ENCODE data around the gene ZNF534. TPM values are rescaled to one million over a fixed set of nuclear protein-coding genes. Genes with fewer than 3 reads are reported as not detected.
"Not testable (repeated sequence)": the region's sequence is repeated elsewhere in the genome, so short reads cannot be mapped to it uniquely, and the experiment has no call there.

The ZNF534 gene
- total RNA-seq, 1 donor from 2014 or later = 0.29 TPM

- peaks cover 79% of the 10 kb centered on the region for H3K9me3 ChIP-seq
- H3K27ac ChIP-seq = no peak overlapping the region
- no peaks in the 10 kb centered on the region for H3K4me1 ChIP-seq
- intact Hi-C loops (cut with DNase I) = no loop called here
- no peak for TF ChIP-seq CTCF (IDR thresholded peaks at IDR 0.05)
- H3K27me3 ChIP-seq = no peaks in the 10 kb centered on the region
- DNase-seq = no peak
- ATAC-seq = no peak
- no peaks in the 10 kb centered on the region for H3K36me3 ChIP-seq
- H3K4me3 ChIP-seq = no peak overlapping the region
These were observed 36.0 kb downstream of the ZNF534 start for GRCh38 chr19:52464798-52465470.

- intact Hi-C loops (cut with DNase I) = no loop called here
- H3K27me3 ChIP-seq = no peaks in the 10 kb centered on the region
- no peak overlapping the region for H3K27ac ChIP-seq
- no peak overlapping the region for H3K4me3 ChIP-seq
- DNase-seq (no peak), ATAC-seq (no peak)
- TF ChIP-seq CTCF (IDR thresholded peaks at IDR 0.05) = no peak
- H3K36me3 ChIP-seq = no peaks in the 10 kb centered on the region
- no peaks in the 10 kb centered on the region for H3K4me1 ChIP-seq
- peaks cover 96% of the 10 kb centered on the region for H3K9me3 ChIP-seq
These were observed 44.9 kb downstream of the ZNF534 start for GRCh38 chr19:52473655-52474350.

DNA sequence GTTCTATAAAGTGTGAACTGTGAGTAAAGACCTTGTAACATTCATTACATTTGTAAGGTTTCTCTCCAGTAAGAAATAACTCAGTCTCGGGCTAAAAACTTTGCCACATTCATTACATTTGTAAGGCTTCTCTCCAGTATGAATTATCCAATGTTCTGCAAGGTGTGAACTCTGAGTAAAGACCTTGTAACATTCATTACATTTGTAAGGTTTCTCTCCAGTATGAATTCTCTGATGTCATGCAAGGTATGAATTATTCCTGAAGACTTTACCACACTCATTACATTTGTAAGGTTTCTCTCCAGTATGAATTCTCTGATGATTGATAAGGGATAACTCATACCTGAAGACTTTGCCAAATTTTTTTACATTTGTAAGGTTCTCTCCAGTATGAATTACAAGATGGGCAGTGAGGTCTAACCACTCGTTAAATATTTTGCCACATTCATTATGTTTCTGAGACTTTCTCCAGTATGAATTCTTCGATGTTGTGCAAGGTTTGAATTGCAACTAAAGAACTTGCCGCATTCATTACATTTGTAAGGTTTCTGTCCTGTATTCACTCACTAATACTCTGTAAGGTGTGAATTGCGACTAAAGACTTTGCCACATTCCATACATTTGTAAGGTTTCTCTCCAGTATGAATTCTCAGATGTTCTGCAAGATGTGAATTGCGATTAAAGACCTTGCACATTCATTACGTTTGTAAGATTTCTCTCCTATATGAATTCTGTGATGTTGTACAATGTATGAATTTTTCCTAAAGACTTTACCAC lies 45.6 kb downstream of the ZNF534 start:
- TF ChIP-seq CTCF (IDR thresholded peaks at IDR 0.05) = no peak
- Histone ChIP-seq H3K27ac (no peak overlapping the region), H3K4me1 (no peaks in the 10 kb centered on the region), H3K9me3 (peaks cover 96% of the 10 kb centered on the region), H3K4me3 (no peak overlapping the region), H3K36me3 (no peaks in the 10 kb centered on the region), H3K27me3 (no peaks in the 10 kb centered on the region)
- ATAC-seq (no peak), DNase-seq (no peak)
- intact Hi-C loops (cut with DNase I) = no loop called here

- H3K4me3 ChIP-seq; intact Hi-C loops (cut with DNase I); H3K27me3 ChIP-seq; H3K4me1 ChIP-seq; DNase-seq; H3K36me3 ChIP-seq; H3K27ac ChIP-seq; ATAC-seq: not testable (repeated sequence)
- H3K9me3 ChIP-seq = peaks cover 52% of the 10 kb centered on the region
These were observed 55.3 kb downstream of the ZNF534 start for GRCh38 chr19:52484111-52484743.

DNA sequence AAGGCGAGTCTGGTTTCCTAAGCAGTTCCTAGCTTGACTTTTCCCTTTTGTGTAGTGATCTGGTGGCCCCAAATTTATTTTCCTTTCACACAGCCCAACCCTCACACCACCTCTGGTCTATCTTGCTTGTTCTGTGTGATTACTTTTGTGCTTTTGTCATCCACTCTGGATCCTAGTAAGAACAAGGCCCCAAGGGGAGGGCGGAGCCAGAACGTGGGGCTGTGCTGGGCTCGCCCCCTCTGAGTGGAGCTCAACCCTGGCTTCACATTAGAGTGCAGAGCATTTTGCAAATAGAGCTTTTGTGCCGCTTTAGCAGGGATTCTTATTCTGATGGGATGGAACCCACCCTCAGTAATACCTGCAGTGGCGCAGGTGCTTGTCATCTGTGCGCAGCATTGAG lies 56.1 kb downstream of the ZNF534 start:
- intact Hi-C loops (cut with DNase I); ATAC-seq; H3K27ac ChIP-seq; H3K4me1 ChIP-seq; H3K27me3 ChIP-seq; DNase-seq; H3K4me3 ChIP-seq; H3K36me3 ChIP-seq: not testable (repeated sequence)
- peaks cover 43% of the 10 kb centered on the region for H3K9me3 ChIP-seq

DNA sequence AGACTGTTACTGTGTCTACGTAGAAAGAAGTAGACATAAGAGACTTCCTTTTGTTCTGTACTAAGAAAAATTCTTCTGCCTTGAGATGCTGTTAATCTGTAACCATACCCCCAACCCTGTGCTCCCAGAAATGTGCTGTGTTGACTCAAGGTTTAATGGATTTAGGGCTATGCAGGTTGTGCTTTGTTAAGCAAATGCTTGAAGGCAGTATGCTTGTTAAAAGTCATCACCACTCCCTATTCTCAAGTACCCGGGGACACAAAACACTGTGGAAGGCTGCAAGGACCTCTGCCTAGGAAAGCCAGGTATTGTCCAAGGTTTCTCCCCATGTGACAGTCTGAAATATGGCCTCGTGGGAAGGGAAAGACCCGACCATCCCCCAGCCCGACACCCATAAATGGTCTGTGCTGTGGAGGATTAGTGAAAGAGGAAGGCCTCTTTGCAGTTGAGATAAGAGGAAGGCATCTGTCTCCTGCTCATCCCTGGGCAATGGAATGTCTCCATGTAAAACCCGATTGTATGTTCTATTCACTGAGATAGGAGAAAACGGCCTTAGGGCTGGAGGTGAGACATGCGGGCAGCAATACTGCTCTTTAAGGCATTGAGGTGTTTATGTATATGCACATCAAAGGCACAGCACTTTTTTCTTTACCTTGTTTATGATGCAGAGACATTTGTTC lies 56.8 kb downstream of the ZNF534 start:
- ATAC-seq = not testable (repeated sequence)
- peaks cover 37% of the 10 kb centered on the region for H3K9me3 ChIP-seq

More for the DNA sequence above, 56.8 kb downstream of the ZNF534 start:
- H3K27me3 ChIP-seq; H3K36me3 ChIP-seq; H3K4me1 ChIP-seq; DNase-seq; intact Hi-C loops (cut with DNase I); H3K4me3 ChIP-seq; H3K27ac ChIP-seq: not testable (repeated sequence)

Data from upper lobe of right lung (tissue), 1 donor.